Neuronal stem cell (in vitro differentiated cells): ENCODE data around the gene RDH16.
A peak's percentile ranks its signal among the peaks of the same experiment; 100 is the strongest.

Experiments used
- DNase-seq: peaks from one replicate; pipeline ENCODE4 v3.0.0-alpha.2; 2013; ENCODE audit warnings: low spot score
- H2AFZ ChIP-seq: one replicate; pipeline ENCODE4 v1.6.1; 2013; ENCODE audit warnings: mild to moderate bottlenecking, low read length, inconsistent platforms
- H2AK5ac ChIP-seq: 2 replicates; pipeline ENCODE4 v1.6.1; 2013; ENCODE audit warnings: low read depth, mild to moderate bottlenecking, inconsistent platforms, low read length, moderate library complexity, mixed read lengths
- H2BK120ac ChIP-seq: 2 replicates; pipeline ENCODE4 v1.6.1; 2013; ENCODE audit warnings: low read depth, mild to moderate bottlenecking, inconsistent platforms, low read length, moderate library complexity, mixed read lengths
- H2BK12ac ChIP-seq: one replicate; pipeline ENCODE4 v1.6.1; 2013; ENCODE audit warnings: low read length, inconsistent platforms
- H2BK15ac ChIP-seq: 2 replicates; pipeline ENCODE4 v1.6.1; 2013; ENCODE audit warnings: mild to moderate bottlenecking, low read length, inconsistent platforms, mixed read lengths
- H2BK5ac ChIP-seq: one replicate; pipeline ENCODE4 v1.6.1; 2013; ENCODE audit warnings: inconsistent platforms, mild to moderate bottlenecking, low read length, moderate library complexity
- H3K14ac ChIP-seq: one replicate; pipeline ENCODE4 v1.6.1; 2013; ENCODE audit warnings: low read length, inconsistent platforms
- H3K18ac ChIP-seq: 2 replicates; pipeline ENCODE4 v1.6.1; 2013; ENCODE audit warnings: low read length, inconsistent platforms
- H3K23ac ChIP-seq: 2 replicates; pipeline ENCODE4 v1.6.1; 2013; ENCODE audit warnings: low read depth, mild to moderate bottlenecking, mixed read lengths, low read length, inconsistent platforms; ENCODE audit not compliant: poor library complexity
- H3K27ac ChIP-seq: replicated peaks from 3 replicates; pipeline ENCODE4 v1.5.1; 2013; ENCODE audit warnings: low read length, inconsistent platforms
- H3K27me3 ChIP-seq, 3 experiments: 2 replicates each; pipeline ENCODE4 v1.6.1; 2013; ENCODE audit warnings: low read length in 3 of 3, mild to moderate bottlenecking in 2 of 3, inconsistent platforms in 1 of 3, low read depth in 1 of 3, mixed read lengths in 1 of 3, moderate library complexity in 1 of 3; ENCODE audit not compliant: control insufficient read depth in 3 of 3, insufficient read depth in 3 of 3
- H3K36me3 ChIP-seq, 2 donors: replicated peaks in 1 of 2; 2 replicates each; pipeline ENCODE4 v1.6.1; 2013; ENCODE audit warnings: low read length in 2 of 2; ENCODE audit not compliant: control insufficient read depth in 2 of 2, insufficient read depth in 2 of 2
- H3K4ac ChIP-seq: 2 replicates; pipeline ENCODE4 v1.6.1; 2013; ENCODE audit warnings: inconsistent platforms, mild to moderate bottlenecking, low read length, moderate library complexity
- H3K4me1 ChIP-seq, 2 donors: 1 replicate in 1 of 2; 2 replicates in 1 of 2; pipeline ENCODE4 v1.6.1; 2013; ENCODE audit warnings: low read length in 2 of 2, low read depth in 1 of 2; ENCODE audit not compliant: control insufficient read depth in 2 of 2, insufficient read depth in 1 of 2
- H3K4me2 ChIP-seq: one replicate; pipeline ENCODE4 v1.6.1; 2013; ENCODE audit warnings: mild to moderate bottlenecking, low read length, inconsistent platforms; ENCODE audit not compliant: insufficient read depth, poor library complexity, severe bottlenecking
- H3K4me3 ChIP-seq, 2 donors: 2 replicates each; pipeline ENCODE4 v1.5.1; 2013; ENCODE audit warnings: low read length in 2 of 2, mild to moderate bottlenecking in 2 of 2, inconsistent platforms in 1 of 2, moderate library complexity in 1 of 2
- H3K79me1 ChIP-seq: one replicate; pipeline ENCODE4 v1.6.1; 2013; ENCODE audit warnings: low read depth, mild to moderate bottlenecking, inconsistent platforms, low read length, moderate library complexity
- H3K9ac ChIP-seq: one replicate; pipeline ENCODE4 v1.6.1; 2013; ENCODE audit warnings: mild to moderate bottlenecking, low read depth, low read length, inconsistent platforms; ENCODE audit not compliant: poor library complexity
- H3K9me3 ChIP-seq, 2 donors: replicated peaks in 1 of 2; 2 replicates each; pipeline versions ENCODE3 to v1.6.1; 2013; ENCODE audit warnings: low read length in 2 of 2, mild to moderate bottlenecking in 2 of 2, inconsistent platforms in 1 of 2, low read depth in 1 of 2, mixed read lengths in 1 of 2, moderate library complexity in 1 of 2; ENCODE audit not compliant: control insufficient read depth in 2 of 2, insufficient read depth in 1 of 2
- H4K8ac ChIP-seq: one replicate; pipeline ENCODE4 v1.6.1; 2013; ENCODE audit warnings: low read depth, mild to moderate bottlenecking, inconsistent platforms, low read length, moderate library complexity
- H4K91ac ChIP-seq: one replicate; pipeline ENCODE4 v1.6.1; 2013; ENCODE audit warnings: low read length, low read depth, mild to moderate bottlenecking, inconsistent platforms; ENCODE audit not compliant: poor library complexity
- WGBS, 2 donors: extraction: QIAGEN DNeasy Blood & Tissue Kit; methylation state at CpG; one replicate each; pipeline ENCODE4 v1.1.7; 2013; ENCODE audit warnings: missing lambda C conversion rate in 2 of 2, mixed read lengths in 1 of 2; ENCODE audit not compliant: insufficient read length in 2 of 2, insufficient replicate concordance in 1 of 2; ENCODE audit errors: extremely low coverage in 2 of 2; 5-methylcytosine and 5-hydroxymethylcytosine counted together

RDH16 gene

GRCh38 chr12:57004651-57005050 is 47.2 kb upstream of the RDH16 start:
- no peak overlapping the region for H2BK12ac ChIP-seq
- no peak overlapping the region for H4K8ac ChIP-seq
- H2AK5ac ChIP-seq = no peak overlapping the region
- H3K23ac ChIP-seq = no peak overlapping the region
- H3K4me2 ChIP-seq = no peak overlapping the region
- peaks cover 21% of the 10 kb centered on the region for H3K79me1 ChIP-seq
- no peak overlapping the region for H3K9ac ChIP-seq
- H2BK5ac ChIP-seq = no peak overlapping the region
- H2AFZ ChIP-seq = no peak overlapping the region
- no peaks in the 10 kb centered on the region for H3K9me3 ChIP-seq
- no peak overlapping the region for H3K27ac ChIP-seq
- peak overlapping the region in 1 of 2 donors; percentile 69 for H3K4me3 ChIP-seq
- peaks cover 0 to 13% of the 10 kb centered on the region in 2 donors for H3K4me1 ChIP-seq
- H2BK120ac ChIP-seq = no peak overlapping the region
- no peak overlapping the region for H3K4ac ChIP-seq
- no peak overlapping the region for H3K18ac ChIP-seq
- WGBS, 2 donors = no CpG with 5 or more reads among the region's 6 CpGs
- DNase-seq = no peak
- H2BK15ac ChIP-seq = no peak overlapping the region
- H3K14ac ChIP-seq = no peak overlapping the region
- H3K36me3 ChIP-seq = peaks cover 37 to 56% of the 10 kb centered on the region in 2 donors
- H4K91ac ChIP-seq = no peak overlapping the region
- H3K27me3 ChIP-seq = no peaks in the 10 kb centered on the region

- no peak overlapping the region for H2BK120ac ChIP-seq
- H3K23ac ChIP-seq = no peak overlapping the region
- no peak overlapping the region for H3K4me2 ChIP-seq
- no peak overlapping the region for H3K18ac ChIP-seq
- no peak overlapping the region for H3K4ac ChIP-seq
- H2BK15ac ChIP-seq = no peak overlapping the region
- H4K8ac ChIP-seq = no peak overlapping the region
- peaks cover 0 to 6% of the 10 kb centered on the region in 2 donors for H3K4me1 ChIP-seq
- no peak overlapping the region for H3K27ac ChIP-seq
- H3K9me3 ChIP-seq = no peaks in the 10 kb centered on the region
- no peak overlapping the region for H4K91ac ChIP-seq
- no CpG with 5 or more reads among the region's 13 CpGs for WGBS, 2 donors
- H3K27me3 ChIP-seq = no peaks in the 10 kb centered on the region
- no peak overlapping the region for H3K4me3 ChIP-seq
- H2BK5ac ChIP-seq = no peak overlapping the region
- DNase-seq = no peak
- no peak overlapping the region for H2AFZ ChIP-seq
- peaks cover 41 to 69% of the 10 kb centered on the region in 2 donors for H3K36me3 ChIP-seq
- peaks cover 21% of the 10 kb centered on the region for H3K79me1 ChIP-seq
- no peak overlapping the region for H3K9ac ChIP-seq
- no peak overlapping the region for H2BK12ac ChIP-seq
- no peak overlapping the region for H3K14ac ChIP-seq
- H2AK5ac ChIP-seq = no peak overlapping the region
These were observed 46.0 kb upstream of the RDH16 start for GRCh38 chr12:57003395-57003794.

GRCh38 chr12:57001448-57001906 is 44.1 kb upstream of the RDH16 start:
- Histone ChIP-seq H2BK12ac (no peak overlapping the region), H3K23ac (no peak overlapping the region), H3K9me3 (no peaks in the 10 kb centered on the region), H4K8ac (no peak overlapping the region), H3K9ac (no peak overlapping the region), H3K14ac (no peak overlapping the region), H2BK5ac (no peak overlapping the region), H4K91ac (no peak overlapping the region), H3K4me3 (no peak overlapping the region), H3K18ac (no peak overlapping the region), H2AK5ac (no peak overlapping the region), H2AFZ (no peak overlapping the region), H2BK120ac (no peak overlapping the region), H3K4ac (no peak overlapping the region), H3K4me2 (no peak overlapping the region), H3K79me1 (peaks cover 21% of the 10 kb centered on the region), H3K36me3 (peaks cover 42 to 88% of the 10 kb centered on the region in 2 donors), H3K4me1 (peaks cover 0 to 5% of the 10 kb centered on the region in 2 donors), H3K27me3 (no peaks in the 10 kb centered on the region), H3K27ac (no peak overlapping the region), H2BK15ac (no peak overlapping the region)
- peak; percentile 78 for DNase-seq
- no CpG with 5 or more reads among the region's 13 CpGs for WGBS, 2 donors

- Histone ChIP-seq H2BK12ac (no peak overlapping the region), H3K4me1 (peaks cover 0 to 3% of the 10 kb centered on the region in 2 donors), H3K14ac (no peak overlapping the region), H3K4me3 (no peak overlapping the region), H2AFZ (no peak overlapping the region), H4K91ac (no peak overlapping the region), H3K18ac (no peak overlapping the region), H3K27ac (no peak overlapping the region), H2BK5ac (no peak overlapping the region), H3K27me3 (no peaks in the 10 kb centered on the region), H3K4ac (no peak overlapping the region), H3K9me3 (no peaks in the 10 kb centered on the region), H3K79me1 (peaks cover 16% of the 10 kb centered on the region), H2AK5ac (no peak overlapping the region), H3K4me2 (no peak overlapping the region), H2BK15ac (no peak overlapping the region), H3K36me3 (peaks cover 45 to 97% of the 10 kb centered on the region in 2 donors), H2BK120ac (no peak overlapping the region), H4K8ac (no peak overlapping the region), H3K9ac (no peak overlapping the region), H3K23ac (no peak overlapping the region)
- no peak for DNase-seq
- WGBS, 2 donors = no CpG with 5 or more reads among the region's 1 CpG
These were observed 43.0 kb upstream of the RDH16 start for GRCh38 chr12:57000393-57000792.
